GM12873 (cell line): ENCODE data around the gene YBEY.

Experiments
- CTCF ChIP-seq: IDR thresholded peaks from 2 replicates; pipeline ENCODE4 v1.5.1; 2012; ENCODE audit warnings: low read depth, mild to moderate bottlenecking, moderate library complexity, low read length, control low read depth; ENCODE audit not compliant: insufficient read depth; ENCODE audit errors: missing control alignments

The YBEY gene

GRCh38 chr21:46340998-46341397, 54.9 kb downstream of the YBEY start:
- TF ChIP-seq CTCF, result no peak

GRCh38 chr21:46344219-46344915, 58.2 kb downstream of the YBEY start:
- TF ChIP-seq CTCF, result no peak

GRCh38 chr21:46345861-46346260, 59.7 kb downstream of the YBEY start:
- TF ChIP-seq CTCF, result no peak

- TF ChIP-seq CTCF, result no peak
These were observed 60.4 kb downstream of the YBEY start for GRCh38 chr21:46346296-46347202.

- no peak for TF ChIP-seq CTCF
These were observed 61.0 kb downstream of the YBEY start for GRCh38 chr21:46347203-46347550.
